Stimulated activated CD8-positive, alpha-beta memory T cell treated with anti-CD3 and anti-CD28 coated beads, Interleukin-7, amount 100 ng/mL, for 1 hour (primary cell): ENCODE measurements around the gene SAPCD2.
"Not testable (repeated sequence)": the region's sequence is repeated elsewhere in the genome, so short reads cannot be mapped to it uniquely, and the experiment has no call there.

Experiments used
- DNase-seq, 2 donors: peaks; one replicate each; pipeline ENCODE4 v3.0.0-alpha.2; 2020; ENCODE audit warnings: low read depth in 2 of 2

Gene SAPCD2, protein sequence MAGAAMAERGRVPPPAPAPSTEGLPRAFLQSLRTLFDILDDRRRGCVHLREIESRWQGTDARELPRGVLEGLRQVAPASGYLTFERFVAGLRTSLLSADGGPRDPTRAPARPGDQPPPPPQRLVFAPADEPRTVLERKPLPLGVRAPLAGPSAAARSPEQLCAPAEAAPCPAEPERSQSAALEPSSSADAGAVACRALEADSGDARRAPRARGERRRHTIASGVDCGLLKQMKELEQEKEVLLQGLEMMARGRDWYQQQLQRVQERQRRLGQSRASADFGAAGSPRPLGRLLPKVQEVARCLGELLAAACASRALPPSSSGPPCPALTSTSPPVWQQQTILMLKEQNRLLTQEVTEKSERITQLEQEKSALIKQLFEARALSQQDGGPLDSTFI

DNA sequence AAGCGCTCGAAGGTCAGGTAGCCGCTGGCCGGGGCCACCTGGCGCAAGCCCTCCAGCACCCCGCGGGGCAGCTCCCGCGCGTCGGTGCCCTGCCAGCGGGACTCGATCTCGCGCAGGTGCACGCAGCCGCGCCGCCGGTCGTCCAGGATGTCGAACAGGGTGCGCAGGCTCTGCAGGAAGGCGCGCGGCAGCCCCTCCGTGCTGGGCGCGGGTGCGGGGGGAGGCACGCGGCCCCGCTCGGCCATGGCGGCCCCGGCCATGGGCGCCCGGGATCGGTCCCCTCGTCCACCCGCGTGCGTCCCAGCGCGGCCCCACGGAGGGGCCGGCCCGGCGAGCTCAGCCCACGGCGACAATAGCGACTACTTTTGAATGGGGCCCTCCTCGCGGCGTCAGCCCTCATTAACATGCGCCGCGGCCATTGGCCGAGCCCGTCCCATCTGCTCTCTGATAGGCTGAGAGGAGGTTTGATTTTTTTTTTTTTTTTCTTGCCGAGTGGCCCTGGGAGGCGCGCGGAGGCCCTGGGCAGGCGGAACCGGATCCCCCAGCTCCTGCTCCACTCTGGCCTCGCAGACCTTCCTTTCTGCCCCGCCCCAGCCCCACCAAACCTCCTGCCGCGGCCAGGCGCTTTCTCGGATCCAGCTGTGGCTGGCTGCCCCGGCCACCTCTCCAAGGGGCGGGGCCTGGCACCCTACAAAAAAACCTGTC, at the start of gene SAPCD2:
Gene SAPCD2 (minus strand): TSS at position 357 of the 705 bp plus-strand sequence. CDS start 97 bp downstream, at position 260.
- DNase-seq, result peak; percentile 63

DNA sequence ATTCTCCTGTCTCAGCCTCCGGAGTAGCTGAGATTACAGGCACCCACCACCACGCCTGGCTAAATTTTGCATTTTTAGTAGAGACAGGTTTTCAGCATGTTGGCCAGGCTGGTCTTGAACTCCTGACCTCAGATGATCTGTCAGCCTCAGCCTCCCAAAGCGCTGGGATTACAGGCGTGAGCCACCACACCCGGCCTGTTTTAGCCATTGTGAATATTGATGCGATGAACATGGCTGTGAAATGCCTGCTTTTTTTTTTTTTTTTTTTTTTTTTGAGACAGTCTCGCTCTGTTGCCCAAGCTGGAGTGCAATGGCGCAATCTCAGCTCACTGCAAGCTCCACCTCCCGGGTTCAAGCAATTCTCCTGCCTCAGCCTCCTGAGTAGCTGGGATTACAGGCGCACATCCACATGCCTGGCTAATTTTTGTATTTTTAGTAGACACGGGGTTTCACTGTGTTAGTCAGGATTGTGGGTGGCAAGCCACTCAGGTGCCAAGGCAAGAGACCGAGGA, 47.8 kb upstream of the SAPCD2 start:
- not testable (repeated sequence) for DNase-seq

DNA sequence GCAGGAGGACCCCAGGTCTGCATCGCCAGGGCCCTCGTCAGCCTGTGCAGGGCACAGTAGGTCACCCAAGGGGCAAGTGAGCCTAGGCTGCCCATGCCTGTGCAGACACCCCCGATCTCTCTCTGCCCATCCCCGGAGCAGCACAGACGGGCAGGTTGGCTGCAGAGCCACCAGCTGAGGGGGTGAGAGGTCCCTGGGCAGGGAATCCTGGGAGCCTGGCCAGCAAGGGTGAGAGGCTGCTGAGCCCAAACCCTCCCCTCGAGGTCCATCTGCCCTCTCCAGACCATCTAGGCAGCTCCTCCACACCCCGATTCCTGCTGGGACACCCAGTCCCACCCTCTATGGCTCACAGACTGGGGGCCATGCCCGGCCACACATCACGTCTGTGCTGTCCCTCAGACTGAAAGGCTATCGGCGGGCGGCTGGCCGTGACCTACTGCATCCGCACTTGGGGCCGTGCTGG, 46.9 kb upstream of the SAPCD2 start:
- DNase-seq, result no peak

DNA sequence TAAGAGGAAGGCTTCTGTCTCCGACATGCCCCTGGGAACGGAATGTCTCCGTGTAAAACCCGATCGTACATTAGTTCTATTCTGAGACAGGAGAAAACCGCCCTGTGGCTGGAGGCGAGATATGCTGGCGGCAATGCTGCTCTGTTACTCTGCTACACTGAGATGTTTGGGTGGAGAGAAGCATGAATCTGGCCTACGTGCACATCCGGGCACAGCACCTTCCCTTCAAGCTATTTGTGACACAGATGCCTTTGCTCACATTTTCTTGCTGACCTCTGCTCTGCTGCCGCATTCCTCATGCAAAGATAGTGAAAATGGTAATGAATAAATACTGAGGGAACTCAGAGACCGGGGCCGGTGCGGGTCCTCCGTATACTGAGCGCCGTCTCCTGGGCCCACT, 46.4 kb upstream of the SAPCD2 start:
- DNase-seq, result no peak

DNA sequence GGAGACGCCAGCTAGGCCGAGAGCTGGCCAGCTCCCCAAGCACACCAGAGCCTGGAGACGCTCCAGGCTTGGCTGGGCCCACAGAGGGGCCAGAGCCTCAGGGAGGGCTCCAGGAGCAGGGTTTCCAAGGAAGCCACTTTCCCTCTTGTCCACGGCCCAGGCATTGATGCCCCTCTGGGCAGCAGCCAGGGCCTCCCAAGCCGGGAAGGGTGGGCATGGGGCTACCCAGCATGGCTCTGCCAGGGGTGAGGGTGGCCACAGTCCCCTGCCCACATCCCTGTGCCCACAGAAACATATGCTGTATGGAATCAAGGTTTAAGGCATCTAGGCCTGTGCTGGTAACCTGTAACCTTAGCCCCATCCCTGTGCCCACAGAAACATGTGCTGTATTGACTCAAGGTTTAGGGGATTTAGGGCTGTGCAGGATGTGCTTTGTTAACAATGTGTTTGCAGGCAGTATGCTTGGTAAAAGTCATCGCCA, 45.7 kb upstream of the SAPCD2 start:
- no peak for DNase-seq

DNA sequence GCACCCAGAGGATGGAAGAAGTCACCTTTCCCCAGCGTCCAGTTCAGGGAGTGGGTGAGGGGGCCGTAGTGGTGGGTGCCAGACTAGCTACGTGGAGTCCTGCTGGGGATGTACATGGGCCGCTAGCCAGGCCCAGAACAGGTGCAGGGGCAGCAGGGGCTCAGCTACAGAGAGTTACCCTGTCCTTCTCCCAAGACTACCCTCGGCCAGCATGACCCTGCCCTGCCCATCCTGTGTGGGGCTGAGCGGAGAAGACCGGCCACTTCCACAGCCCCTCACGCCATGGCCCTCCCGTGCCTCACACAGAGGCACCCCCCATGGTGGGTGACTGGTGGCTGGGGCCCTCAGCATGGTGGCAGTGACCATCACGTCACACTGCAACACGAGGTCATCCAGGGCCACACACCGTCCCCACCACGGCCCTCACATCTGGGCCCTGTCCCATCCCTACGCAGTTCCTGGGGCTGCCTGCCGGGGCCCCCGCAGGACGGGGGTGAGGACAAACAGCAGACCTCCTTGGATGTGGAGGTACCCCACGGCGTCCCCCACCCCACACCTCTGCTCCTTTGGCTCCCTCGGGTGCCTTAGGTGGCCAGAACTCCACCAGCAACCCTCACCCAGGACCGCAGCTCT, 45.2 kb upstream of the SAPCD2 start:
- DNase-seq, result no peak

DNA sequence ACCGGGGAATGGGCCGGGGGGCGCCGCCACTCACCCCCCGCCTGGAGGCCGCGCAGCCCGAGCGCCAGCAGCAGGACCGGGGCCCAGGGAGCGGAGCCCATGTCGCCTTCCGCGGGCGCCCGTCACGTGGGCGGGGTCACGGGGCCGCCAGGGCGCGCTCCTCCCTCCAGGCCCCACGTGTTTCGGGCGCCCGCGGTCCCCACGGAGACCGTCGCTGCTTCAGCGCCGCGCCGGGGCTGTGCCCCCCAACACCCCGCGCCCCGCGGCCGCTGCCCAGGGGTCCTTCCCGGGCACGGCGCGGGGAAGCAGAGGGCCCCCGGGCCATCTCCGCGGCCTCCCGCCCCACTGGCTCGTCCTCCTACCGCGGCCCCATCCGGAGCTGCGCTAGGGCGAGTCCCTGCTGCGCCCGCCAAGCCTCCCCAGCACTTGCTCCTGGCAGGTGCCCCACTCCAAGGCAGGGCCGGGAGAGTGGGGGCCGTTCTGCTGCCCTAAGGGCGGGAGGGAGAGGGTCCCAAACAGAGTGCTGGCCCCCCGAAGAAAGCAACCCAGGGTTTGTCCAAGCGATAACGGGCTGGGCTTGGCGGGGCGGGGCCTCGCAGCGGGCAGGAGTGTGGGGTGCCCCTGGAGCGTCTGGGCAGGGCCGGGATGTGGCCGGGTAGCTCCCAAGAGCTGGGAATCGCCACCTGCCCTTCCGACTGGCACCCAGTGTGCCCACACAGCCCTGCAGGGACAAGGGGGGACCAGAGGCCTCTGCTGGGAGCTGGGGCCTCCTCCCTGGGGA, 44.4 kb upstream of the SAPCD2 start, which contains the start of gene DPP7:
Gene DPP7 (minus strand): TSS at position 121 of the 781 bp plus-strand sequence. CDS start 20 bp downstream, at position 101.
- peak; percentile 55 to 56 for DNase-seq

DNA sequence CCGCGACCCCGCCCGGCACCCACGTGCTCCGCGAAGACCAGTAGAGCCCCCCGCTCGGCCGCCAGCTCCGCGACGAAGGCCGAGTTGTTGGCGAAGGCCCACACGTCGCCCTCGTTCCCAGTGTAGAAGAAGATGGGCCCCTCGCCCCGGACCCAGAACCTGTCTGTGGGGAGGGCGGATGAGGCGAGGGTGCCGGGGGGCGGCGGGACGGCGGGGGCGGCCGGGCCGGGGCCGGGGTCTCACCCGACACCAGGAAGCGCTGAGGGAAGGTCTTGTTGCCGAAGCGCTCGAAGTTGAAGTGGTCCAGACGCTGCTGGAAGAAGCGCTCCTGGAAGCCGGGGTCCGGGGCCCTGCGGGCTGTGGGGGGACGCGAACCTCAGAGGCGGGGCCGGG, 43.9 kb upstream of the SAPCD2 start:
- no peak for DNase-seq

DNA sequence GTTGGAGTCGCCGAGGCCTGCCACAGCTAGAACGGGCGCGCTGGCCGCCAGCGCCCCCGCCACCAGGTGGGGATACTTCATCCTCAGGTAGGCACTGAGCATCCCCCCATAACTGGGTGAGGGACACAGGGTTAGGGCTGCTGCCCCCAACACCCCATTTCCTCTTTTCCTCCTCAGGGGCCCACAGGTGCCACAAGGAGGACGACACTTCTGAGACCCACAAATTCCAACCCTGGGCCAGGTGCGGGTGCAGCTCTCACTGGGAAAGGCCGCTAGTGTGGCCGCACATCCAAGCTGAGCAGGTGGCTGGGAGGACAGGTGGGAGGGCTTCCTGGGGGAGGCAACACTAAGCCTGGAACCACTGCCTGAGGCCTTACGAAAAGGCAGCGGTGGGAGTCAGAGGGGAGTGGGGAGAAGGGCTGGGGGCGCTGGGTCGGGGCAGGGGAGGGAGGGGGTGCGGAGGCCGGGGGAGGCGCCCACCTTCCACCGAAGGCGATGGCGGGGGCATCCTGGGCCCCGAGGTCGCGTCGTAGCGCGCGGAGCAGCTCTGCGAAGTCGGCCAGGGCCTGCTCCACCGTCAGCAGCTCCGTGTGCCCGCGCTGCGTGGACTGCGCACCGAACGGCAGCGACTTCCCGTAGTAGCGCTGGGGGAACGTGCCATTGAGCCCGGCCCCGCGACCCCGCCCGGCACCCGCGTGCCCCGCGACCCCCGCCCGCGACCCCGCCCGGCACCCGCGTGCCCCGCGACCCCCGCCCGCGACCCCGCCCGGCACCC, 43.2 kb upstream of the SAPCD2 start:
- DNase-seq, result no peak

DNA sequence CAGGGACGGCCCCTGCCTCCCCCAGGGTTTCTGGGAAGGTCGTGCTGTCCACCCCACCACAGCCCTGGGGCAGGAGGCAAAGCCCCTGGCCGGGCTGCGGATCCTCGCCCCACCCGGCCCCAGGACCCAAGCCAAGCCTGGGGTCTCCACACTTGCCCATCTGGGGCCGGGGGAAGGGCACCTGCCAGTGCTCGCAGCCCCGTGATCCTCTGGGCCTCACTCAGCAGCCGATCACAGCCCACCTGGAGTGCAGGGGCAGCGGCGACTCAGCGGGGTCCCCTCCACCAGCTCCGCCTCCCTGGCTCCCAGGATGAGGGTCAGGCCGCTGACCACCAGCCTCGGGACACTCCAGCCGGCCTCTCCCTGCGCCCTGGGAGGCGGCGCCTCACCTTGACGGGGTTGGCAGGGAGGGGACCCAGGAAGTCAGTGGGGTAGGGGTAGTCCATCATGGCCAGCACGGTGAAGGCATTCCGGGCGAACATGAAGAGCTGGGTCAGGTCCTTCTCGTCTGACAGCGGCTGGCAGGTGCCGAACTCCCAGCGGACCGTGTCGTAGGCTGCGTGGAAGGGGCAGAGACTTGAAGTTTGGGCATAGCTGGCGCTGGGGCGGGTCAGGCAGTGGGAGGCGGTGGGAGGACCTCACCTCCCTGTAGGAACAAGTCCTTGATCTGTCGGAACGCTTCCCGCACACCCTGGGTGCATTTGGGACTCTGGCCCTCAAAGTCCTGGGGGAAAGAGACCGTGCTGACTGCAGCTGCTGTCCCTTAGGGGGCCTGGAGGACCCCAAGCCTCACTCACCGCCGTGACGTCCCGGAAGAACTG, 42.4 kb upstream of the SAPCD2 start:
- DNase-seq, result no peak

DNA sequence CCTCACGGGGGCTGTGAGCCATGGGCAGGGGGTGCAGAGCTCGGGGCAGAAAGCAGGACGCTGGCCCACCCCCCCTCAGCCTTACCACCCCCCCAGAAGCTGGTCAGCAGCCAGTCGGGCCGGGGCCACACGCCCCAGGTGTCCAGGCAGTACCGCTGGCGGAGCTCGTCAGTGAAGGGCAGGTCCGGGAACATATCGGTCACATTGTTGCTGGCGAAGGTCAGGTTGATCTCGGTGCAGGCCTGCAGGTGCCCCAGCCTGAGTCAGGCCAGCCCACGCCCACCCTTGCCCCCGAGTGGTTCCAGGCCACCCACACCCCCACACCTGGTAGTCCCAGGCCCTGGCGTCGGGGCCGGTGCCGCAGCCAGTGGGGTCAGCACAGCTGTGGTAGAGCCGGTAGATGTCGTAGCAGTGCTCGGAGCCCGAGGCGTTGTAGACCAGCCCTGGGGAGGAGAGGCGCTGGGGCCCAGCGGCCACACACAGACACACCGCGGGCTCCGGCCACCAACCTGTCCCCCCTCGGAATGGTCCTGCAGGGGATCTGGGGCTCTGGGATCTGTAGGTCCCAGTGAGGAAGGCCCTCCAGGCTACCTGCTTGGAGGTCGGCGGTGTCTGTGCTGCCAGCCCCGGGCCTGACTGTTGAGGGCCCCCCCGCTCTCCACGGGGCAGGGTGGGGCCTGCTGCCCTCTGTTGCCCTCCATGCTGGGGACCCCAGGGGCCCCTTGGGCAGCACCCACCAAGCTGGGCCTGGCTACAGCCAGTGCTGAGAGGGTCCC, 41.6 kb upstream of the SAPCD2 start:
- no peak for DNase-seq

DNA sequence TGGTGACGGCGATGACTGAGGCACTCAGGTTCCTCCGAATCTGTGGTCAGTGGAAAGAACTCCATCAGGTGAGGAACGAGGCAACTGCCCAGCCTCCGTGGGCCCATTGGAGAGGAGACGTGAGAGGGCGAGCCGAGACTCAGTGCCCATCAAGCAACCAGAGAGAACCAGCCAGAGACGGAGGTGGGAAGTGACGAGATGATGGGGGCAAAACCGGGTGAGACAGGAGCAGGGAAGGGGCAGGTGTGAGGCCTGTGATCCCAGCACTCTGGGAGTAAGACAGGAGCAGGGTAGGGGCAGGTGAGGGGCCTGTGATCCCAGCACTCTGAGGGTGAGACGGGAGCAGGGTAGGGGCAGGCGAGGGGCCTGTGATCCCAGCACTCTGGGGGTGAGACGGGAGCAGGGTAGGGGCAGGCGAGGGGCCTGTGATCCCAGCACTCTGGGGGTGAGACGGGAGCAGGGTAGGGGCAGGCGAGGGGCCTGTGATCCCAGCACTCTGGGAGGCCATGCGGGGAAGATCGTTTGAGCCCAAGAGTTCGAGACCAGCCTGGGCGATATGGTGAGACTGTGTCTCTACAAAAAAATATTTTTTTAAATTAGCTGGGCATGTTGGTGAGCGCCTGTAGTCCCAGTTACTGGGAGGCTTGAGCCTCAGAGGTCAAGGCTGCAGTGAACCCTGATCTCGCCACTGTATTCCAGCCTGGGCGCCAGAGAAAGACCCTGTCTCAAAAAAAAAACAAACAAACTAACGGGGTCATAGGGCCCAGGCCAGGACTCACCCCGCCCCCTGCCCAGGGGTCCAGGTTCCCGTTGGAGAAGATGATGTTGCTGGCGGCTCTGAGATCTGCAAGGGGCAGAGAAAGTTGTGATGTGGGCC, 40.8 kb upstream of the SAPCD2 start:
- DNase-seq, result no peak

DNA sequence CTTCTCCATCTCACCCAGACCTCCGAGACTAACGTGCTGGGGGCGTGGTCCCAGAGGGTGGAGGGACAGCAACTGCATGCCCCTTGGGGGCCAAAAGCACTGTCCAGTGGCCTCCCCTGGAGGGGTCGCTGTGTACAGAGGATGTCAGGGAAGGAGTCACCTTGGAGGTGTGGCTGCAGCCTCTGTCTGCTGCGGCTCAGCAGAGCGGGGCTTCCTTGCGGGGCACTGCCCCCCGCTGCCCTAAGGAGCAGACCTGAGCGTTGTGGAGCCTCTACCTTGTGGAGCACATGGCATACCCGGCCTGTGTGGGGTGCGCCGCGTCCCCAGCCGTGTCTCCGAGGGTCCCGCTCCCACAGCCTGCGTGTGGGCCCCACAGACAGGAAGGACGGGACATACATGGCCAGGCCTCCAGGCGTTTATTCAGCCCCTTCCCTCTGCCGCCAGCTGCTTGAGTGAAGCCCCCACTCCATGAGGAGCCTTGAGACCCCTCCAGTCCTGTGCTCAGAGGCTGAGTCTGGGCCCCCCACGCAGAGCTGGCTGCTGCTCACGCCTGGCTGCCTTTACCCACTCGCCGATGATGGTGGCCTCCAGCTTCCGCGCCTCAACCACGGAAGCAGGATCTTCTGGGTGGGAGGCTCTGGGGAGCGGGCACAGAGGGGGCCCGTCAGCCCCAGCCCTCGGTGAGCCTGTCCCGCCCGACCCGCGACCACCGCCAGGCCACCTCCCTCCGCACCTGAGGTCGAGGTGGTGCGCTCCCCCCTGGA, 40.0 kb upstream of the SAPCD2 start:
- DNase-seq, result no peak

DNA sequence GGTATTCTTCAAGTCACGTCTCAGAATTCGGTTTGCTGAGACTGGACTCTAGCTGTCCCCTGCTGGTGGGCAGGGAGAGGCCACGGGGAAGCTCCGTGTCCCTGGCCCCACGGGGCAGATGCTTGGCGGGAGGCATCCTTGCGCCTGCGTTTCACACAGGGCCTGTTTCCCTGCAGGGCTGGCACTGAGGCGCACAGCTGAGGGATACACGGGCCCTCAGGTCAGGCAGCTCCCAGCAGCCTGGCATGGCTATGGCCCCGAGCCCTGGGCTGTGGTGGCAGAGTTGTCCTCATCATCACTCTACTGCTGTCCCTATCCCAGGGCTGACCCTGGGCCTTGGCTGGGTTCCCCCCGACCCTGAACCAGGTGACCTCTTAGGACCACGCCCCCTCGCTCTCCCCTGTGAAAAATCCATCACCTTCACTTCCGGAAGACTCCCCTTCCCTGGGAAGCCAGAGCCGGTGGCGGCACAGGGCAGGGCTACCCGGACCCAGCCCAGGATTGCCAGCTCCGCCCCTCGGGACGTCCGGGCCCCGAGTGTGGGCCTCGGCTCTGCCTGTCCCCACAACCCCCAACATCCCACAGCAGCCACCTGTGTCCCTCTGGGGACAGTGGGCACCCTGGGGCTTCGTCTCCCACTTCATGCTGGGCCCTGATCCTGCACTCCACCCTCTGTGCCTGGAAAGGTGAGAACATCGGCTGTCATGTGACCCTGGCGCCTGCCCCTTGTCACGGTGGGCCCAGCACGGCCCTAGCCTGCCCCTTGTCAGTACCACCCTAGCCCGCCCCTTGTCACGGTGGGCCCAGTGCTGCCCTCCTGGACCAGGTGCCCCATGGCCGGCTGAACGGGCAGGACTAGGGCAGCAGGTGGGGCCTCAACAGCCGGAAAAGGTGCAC, 39.1 kb upstream of the SAPCD2 start:
- no peak for DNase-seq

DNA sequence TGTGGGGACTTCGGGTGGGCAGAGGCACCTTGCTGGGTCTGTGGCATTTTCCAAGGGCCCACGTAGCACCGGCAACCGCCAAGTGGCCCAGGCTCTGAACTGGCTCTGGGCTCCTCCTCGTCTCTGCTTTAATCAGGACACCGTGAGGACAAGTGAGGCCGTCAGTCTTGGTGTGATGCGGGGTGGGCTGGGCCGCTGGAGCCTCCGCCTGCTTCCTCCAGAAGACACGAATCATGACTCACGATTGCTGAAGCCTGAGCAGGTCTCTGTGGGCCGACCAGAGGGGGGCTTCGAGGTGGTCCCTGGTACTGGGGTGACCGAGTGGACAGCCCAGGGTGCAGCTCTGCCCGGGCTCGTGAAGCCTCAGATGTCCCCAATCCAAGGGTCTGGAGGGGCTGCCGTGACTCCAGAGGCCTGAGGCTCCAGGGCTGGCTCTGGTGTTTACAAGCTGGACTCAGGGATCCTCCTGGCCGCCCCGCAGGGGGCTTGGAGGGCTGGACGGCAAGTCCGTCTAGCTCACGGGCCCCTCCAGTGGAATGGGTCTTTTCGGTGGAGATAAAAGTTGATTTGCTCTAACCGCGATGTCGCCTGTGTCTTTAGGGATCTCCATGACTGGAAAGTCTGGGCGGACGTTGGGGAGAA, 38.4 kb upstream of the SAPCD2 start:
- no peak for DNase-seq

DNA sequence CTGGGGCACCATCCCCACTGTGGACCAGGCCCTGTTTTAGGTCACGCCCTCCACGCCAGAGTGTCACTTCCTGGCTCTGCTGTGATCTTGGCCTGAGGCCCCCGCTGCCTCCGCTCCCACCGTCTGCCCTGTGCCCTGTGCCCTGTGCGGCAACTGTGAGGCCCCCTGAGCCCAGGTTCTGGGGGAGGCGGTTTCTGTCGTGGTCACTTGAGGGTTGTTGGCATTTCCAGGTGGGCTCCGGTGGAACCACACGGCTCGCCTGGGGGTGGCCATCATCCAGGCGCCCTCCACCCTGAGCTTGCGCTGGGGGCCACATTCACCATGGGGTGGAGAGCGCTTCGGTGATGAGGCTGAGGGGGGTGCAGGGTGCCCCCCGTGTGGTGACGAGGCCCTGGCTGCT, 37.6 kb upstream of the SAPCD2 start:
- DNase-seq, result no peak
